GM12878 (cell line): ENCODE data around the gene SNRPF.

Source experiments
- BRCA1 ChIP-seq: IDR thresholded peaks from 2 replicates; pipeline ENCODE4 v1.6.1; 2011; ENCODE audit warnings: low read depth, low read length, improper control_type of control experiment
- CTCF ChIP-seq, 3 experiments: IDR thresholded peaks in 2 of 3; conservative IDR thresholded peaks in 1 of 3; 2 replicates each; pipeline ENCODE4 v1.5.1; 2011; ENCODE audit warnings: low read depth in 3 of 3, low read length in 3 of 3, mild to moderate bottlenecking in 3 of 3, control low read depth in 2 of 3, moderate library complexity in 2 of 3, inconsistent platforms in 1 of 3, mixed read lengths in 1 of 3; ENCODE audit not compliant: control insufficient read depth in 2 of 3, insufficient read depth in 1 of 3; ENCODE audit errors: extremely low read depth in 1 of 3
- EZH2 ChIP-seq: IDR thresholded peaks from 2 replicates; pipeline ENCODE4 v1.6.1; 2012; ENCODE audit warnings: low read depth, mild to moderate bottlenecking, control low read depth, inconsistent platforms, low read length, borderline replicate concordance; ENCODE audit not compliant: control insufficient read depth
- FOS ChIP-seq: IDR thresholded peaks from 3 replicates; pipeline ENCODE4 v1.6.1; 2011; ENCODE audit warnings: borderline replicate concordance; ENCODE audit not compliant: insufficient read length; ENCODE audit errors: extremely low read depth
- KDM1A ChIP-seq: fragments of 200-600 bp; sonication (generic); IDR thresholded peaks from 2 replicates; pipeline ENCODE4 v1.6.1; 2016; ENCODE audit warnings: borderline replicate concordance
- RAD21 ChIP-seq: IDR thresholded peaks from 2 replicates; pipeline ENCODE4 v1.6.1; 2011; ENCODE audit warnings: mild to moderate bottlenecking, low read depth, low read length, moderate library complexity; ENCODE audit not compliant: insufficient read depth
- RELA ChIP-seq: fragments of 450-650 bp; IDR thresholded peaks from 2 replicates; pipeline ENCODE4 v1.8.0; 2014; ENCODE audit warnings: borderline replicate concordance; ENCODE audit not compliant: partially characterized antibody
- TF ChIP-seq, protein P1 (sequence below): IDR thresholded peaks from 2 replicates; pipeline ENCODE4 v1.6.1; 2012; ENCODE audit warnings: mild to moderate bottlenecking, low read depth, low read length

DNA sequence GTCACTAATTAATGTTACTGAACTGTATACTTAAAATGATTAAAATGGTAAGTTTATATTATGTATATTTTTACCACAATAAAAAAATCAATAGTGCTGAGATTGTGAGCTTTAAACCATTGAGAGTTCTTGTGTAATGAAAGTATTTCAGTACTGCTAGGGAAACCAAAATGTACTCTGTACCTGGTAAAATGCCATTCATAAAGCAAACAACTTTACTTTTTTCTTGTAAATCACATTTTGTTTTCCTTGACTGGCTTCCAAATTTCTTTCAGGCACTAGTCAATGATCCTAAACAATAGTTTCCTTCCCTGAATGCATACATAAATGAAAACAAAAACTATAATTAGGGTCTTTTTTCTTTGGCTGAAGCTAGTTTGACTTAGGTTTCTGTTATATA lies 29.4 kb upstream of the SNRPF start:
- TF ChIP-seq RAD21 (no peak), KDM1A (no peak), EZH2 (no peak), CTCF (IDR thresholded peaks at IDR 0.05 in 2 of 3, conservative IDR thresholded peaks at IDR 0.05 in 1 of 3; ENCODE audit: control insufficient read depth in 2 of 3, extremely low read depth in 1 of 3, insufficient read depth in 1 of 3, low read depth in 3 of 3, low read length in 3 of 3) (no peak), FOS (no peak), BRCA1 (no peak), RELA (no peak)
- TF ChIP-seq, protein P1, sequence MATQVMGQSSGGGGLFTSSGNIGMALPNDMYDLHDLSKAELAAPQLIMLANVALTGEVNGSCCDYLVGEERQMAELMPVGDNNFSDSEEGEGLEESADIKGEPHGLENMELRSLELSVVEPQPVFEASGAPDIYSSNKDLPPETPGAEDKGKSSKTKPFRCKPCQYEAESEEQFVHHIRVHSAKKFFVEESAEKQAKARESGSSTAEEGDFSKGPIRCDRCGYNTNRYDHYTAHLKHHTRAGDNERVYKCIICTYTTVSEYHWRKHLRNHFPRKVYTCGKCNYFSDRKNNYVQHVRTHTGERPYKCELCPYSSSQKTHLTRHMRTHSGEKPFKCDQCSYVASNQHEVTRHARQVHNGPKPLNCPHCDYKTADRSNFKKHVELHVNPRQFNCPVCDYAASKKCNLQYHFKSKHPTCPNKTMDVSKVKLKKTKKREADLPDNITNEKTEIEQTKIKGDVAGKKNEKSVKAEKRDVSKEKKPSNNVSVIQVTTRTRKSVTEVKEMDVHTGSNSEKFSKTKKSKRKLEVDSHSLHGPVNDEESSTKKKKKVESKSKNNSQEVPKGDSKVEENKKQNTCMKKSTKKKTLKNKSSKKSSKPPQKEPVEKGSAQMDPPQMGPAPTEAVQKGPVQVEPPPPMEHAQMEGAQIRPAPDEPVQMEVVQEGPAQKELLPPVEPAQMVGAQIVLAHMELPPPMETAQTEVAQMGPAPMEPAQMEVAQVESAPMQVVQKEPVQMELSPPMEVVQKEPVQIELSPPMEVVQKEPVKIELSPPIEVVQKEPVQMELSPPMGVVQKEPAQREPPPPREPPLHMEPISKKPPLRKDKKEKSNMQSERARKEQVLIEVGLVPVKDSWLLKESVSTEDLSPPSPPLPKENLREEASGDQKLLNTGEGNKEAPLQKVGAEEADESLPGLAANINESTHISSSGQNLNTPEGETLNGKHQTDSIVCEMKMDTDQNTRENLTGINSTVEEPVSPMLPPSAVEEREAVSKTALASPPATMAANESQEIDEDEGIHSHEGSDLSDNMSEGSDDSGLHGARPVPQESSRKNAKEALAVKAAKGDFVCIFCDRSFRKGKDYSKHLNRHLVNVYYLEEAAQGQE, result no peak
